ENCODE measurements around the gene TALDO1. TPM values are rescaled to one million over a fixed set of nuclear protein-coding genes. Genes with fewer than 3 reads are reported as not detected.

TALDO1 gene
- total RNA-seq, 1 experiment from 2014 or later, result 173 TPM

DNA sequence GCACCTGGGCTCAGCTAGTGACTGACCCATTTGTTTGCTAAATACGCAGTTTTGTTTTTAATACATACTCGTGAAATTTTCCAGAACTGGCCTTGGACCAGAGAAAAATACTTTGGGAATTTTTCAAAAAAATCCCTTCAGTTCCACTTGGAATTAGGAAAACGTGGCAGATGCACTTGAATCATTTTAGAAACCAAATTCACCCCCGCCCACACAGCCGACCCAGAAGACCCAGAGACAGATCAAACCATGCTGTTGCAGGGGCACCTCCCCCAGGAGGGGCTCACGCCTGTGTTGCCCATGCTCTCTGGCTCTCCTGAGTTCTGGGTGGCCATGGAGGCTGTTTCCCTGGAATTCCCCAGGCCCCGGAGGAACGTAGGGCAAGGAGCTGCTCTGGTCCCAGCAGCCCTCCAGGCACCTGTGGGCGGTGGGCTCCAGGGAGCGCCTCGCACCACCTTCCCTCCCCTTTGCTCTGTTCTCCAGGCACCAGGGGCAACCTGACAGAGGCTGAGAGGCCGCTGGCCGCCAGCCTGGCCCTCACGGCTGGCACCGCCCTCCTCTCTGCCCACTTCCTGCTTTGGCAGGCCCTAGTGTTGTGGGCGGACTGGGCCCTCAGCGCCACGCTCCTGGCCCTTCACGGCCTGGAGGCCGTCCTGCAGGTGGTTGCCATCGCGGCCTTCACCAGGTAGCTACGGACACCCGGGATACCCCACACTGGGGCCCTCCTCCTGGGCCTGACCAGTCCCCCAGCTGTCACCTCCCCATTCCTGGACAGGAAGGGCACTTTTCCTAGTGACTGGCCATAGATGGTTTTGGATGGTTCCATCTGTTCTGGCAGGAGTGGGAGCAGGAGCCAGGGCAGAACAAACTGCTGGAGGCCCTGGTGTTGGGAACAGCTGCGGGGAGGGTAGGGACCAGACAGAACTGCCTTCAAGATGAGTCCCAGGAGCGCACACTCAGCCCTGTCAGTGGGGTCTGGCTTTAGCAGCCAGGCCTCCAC lies 44.5 kb upstream of the TALDO1 start:
- ChIA-PET POLR2A (ENCODE audit: low non-redundant PET) (no interaction called here), CTCF (no interaction called here)
- intact Hi-C loops (cut with micrococcal nuclease; ENCODE audit: unreplicated experiment), result no loop called here
- no peak for TF ChIP-seq EZH2 (IDR thresholded peaks at IDR 0.05; ENCODE audit: borderline replicate concordance, low read depth, low read length, poor library complexity, severe bottlenecking)
- DNase-seq (ENCODE audit: low spot score), result no peak
- no peaks in the 10 kb centered on the region for H3K9me3 ChIP-seq (ENCODE audit: low read depth, low read length, poor library complexity, severe bottlenecking)
- no peak overlapping the region for H3K27ac ChIP-seq (ENCODE audit: low read depth, low read length, poor library complexity, severe bottlenecking)
- H3K4me3 ChIP-seq (ENCODE audit: low read depth, low read length, poor library complexity, severe bottlenecking), result no peak overlapping the region
- no TSS peak for BruUV-seq (replicated peaks)
- no peaks in the 10 kb centered on the region for H3K36me3 ChIP-seq (ENCODE audit: insufficient read depth, low read length, poor library complexity, severe bottlenecking)
- no peaks in the 10 kb centered on the region for H3K27me3 ChIP-seq (replicated peaks; ENCODE audit: insufficient read depth, low read depth, low read length, poor library complexity)
- no peaks in the 10 kb centered on the region for H3K4me1 ChIP-seq (ENCODE audit: insufficient read depth, low read length, poor library complexity, severe bottlenecking)

GRCh38 chr11:703506-703905 lies 43.8 kb upstream of the TALDO1 start:
- intact Hi-C loops (cut with micrococcal nuclease; ENCODE audit: unreplicated experiment), result no loop called here
- H3K9me3 ChIP-seq (ENCODE audit: low read depth, low read length, poor library complexity, severe bottlenecking), result no peaks in the 10 kb centered on the region
- no TSS peak for BruUV-seq (replicated peaks)
- H3K36me3 ChIP-seq (ENCODE audit: insufficient read depth, low read length, poor library complexity, severe bottlenecking), result no peaks in the 10 kb centered on the region
- no peak overlapping the region for H3K27ac ChIP-seq (ENCODE audit: low read depth, low read length, poor library complexity, severe bottlenecking)
- H3K4me1 ChIP-seq (ENCODE audit: insufficient read depth, low read length, poor library complexity, severe bottlenecking), result no peaks in the 10 kb centered on the region
- H3K4me3 ChIP-seq (ENCODE audit: low read depth, low read length, poor library complexity, severe bottlenecking), result no peak overlapping the region
- ChIA-PET CTCF (no interaction called here), POLR2A (ENCODE audit: low non-redundant PET) (no interaction called here)
- TF ChIP-seq CTCF (conservative IDR thresholded peaks at IDR 0.05; ENCODE audit: low read depth, low read length) (no peak), EZH2 (IDR thresholded peaks at IDR 0.05; ENCODE audit: borderline replicate concordance, low read depth, low read length, poor library complexity, severe bottlenecking) (no peak)
- no peak for DNase-seq (ENCODE audit: low spot score)
- no peaks in the 10 kb centered on the region for H3K27me3 ChIP-seq (replicated peaks; ENCODE audit: insufficient read depth, low read depth, low read length, poor library complexity)

DNA sequence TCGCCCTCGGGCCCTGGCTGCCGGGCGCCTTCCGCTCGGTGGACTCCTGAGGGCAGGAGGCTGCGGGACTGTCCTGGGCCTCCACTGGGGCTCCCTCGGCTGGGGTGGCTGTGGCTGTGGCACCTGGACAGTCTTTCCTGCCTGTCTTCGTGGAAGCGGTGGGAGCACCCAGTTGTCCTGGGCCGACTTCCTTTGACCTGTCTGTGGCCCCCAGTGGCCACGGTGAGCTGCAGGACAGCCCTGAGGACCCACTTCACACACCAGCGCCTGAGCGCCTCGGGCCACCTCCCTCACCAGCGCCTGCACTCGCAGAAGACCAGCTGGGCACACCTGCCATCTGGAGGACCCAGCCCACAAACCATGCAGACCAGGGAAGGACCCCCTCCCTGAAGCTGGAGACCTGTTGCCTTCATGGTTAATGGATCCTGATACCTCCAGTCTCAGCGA lies 43.0 kb upstream of the TALDO1 start:
- no peak for TF ChIP-seq EZH2 (IDR thresholded peaks at IDR 0.05; ENCODE audit: borderline replicate concordance, low read depth, low read length, poor library complexity, severe bottlenecking)
- no peak for TF ChIP-seq CTCF (conservative IDR thresholded peaks at IDR 0.05; ENCODE audit: low read depth, low read length)
- Histone ChIP-seq H3K4me1 (ENCODE audit: insufficient read depth, low read length, poor library complexity, severe bottlenecking) (no peaks in the 10 kb centered on the region), H3K9me3 (ENCODE audit: low read depth, low read length, poor library complexity, severe bottlenecking) (no peaks in the 10 kb centered on the region), H3K36me3 (ENCODE audit: insufficient read depth, low read length, poor library complexity, severe bottlenecking) (no peaks in the 10 kb centered on the region), H3K27ac (ENCODE audit: low read depth, low read length, poor library complexity, severe bottlenecking) (no peak overlapping the region), H3K4me3 (ENCODE audit: low read depth, low read length, poor library complexity, severe bottlenecking) (no peak overlapping the region), H3K27me3 (replicated peaks; ENCODE audit: insufficient read depth, low read depth, low read length, poor library complexity) (no peaks in the 10 kb centered on the region)
- intact Hi-C loops (cut with micrococcal nuclease; ENCODE audit: unreplicated experiment), result no loop called here
- ChIA-PET POLR2A (ENCODE audit: low non-redundant PET) (no interaction called here), CTCF (no interaction called here)
- no TSS peak for BruUV-seq (replicated peaks)
- no peak for DNase-seq (ENCODE audit: low spot score)
